Mucosa of descending colon (tissue), 3 donors: Measurements from ENCODE around the gene ATP9B. TPM values are rescaled to one million over a fixed set of nuclear protein-coding genes. Genes with fewer than 3 reads are reported as not detected.
"Not testable (repeated sequence)": the region's sequence is repeated elsewhere in the genome, so short reads cannot be mapped to it uniquely, and the experiment has no call there.

Source experiments
- ATAC-seq: fragments of 200-7000 bp; cut with Tn5 transposase; one replicate; pipeline ENCODE4 v1.9.1; 2020; ENCODE audit warnings: mild to moderate bottlenecking, moderate library complexity
- DNase-seq, 3 donors: peaks; one replicate each; pipeline ENCODE4 v3.0.0-alpha.2; 2020
- H3K36me3 ChIP-seq: fragments of 200-600 bp; one replicate; pipeline ENCODE4 v1.8.0; 2021; ENCODE audit warnings: low read depth, mild to moderate bottlenecking
- H3K4me1 ChIP-seq: fragments of 200-600 bp; one replicate; pipeline ENCODE4 v1.8.0; 2021; ENCODE audit warnings: low read depth, mild to moderate bottlenecking
- H3K4me3 ChIP-seq: fragments of 200-600 bp; one replicate; pipeline ENCODE4 v1.8.0; 2021; ENCODE audit warnings: mild to moderate bottlenecking
- H3K9me3 ChIP-seq: fragments of 200-600 bp; one replicate; pipeline ENCODE4 v1.8.0; 2021; ENCODE audit warnings: mild to moderate bottlenecking
- intact Hi-C, 2 donors: fragments of 100-400 bp; cut with DNase I in 1 of 2; cut with micrococcal nuclease in 1 of 2; formaldehyde crosslinking; loops; one replicate each; pipeline versions ENCODE4 v1.11.0 to v1.11.1; 2022; cut with DNase I, micrococcal nuclease
- total RNA-seq, 3 donors: library from RNA; stranded (reverse); fragmentation: NEBNext Ultra II Directional in 2 of 3; extraction: Animal tissue kit (Norgen Biotek cat#: 25700) in 2 of 3; gene quantifications; one replicate each; pipeline versions ENCODE4 v1.2.1 to v1.2.4, GENCODE V29; 2021 to 2023
- TF ChIP-seq, protein P1 (sequence below): fragments of 200-600 bp; IDR thresholded peaks from one replicate; pipeline ENCODE4 v1.8.0; 2022; ENCODE audit warnings: antibody characterized with exemption, mild to moderate bottlenecking
- donor health status: DM: no; HTN: no; CAD: no; lungs with moderate emphysema.
- donor health status: DM: no; HTN: no; CAD: no.
- donor health status: DM: no; HTN: yes; CAD: no.

The ATP9B gene
- total RNA-seq, 3 donors from 2014 or later = 25.8 to 37.1 (median 34.1) TPM

DNA sequence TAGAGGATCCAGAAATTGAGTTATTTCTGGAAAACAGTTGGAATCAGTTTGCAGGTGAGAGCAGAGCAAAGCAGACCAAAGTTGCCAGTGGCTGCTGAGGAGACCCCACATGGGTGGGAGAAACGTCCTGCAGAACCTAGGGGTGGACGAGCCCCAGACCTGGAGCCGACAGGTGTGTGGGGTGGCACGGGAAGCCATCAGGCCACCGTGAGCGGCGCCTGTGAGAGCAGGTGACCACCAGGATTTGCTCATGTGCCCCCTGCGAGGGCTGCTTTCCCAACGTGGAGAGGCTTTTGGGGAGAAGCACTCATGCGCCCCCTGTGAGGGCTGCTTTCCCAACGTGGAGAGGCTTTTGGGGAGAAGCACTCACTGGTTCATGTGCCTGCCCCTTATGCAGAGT is 209.7 kb downstream of the ATP9B start:
- Histone ChIP-seq H3K36me3 (no peaks in the 10 kb centered on the region), H3K4me1 (no peaks in the 10 kb centered on the region), H3K9me3 (no peaks in the 10 kb centered on the region), H3K4me3 (no peak overlapping the region)
- TF ChIP-seq, protein P1, sequence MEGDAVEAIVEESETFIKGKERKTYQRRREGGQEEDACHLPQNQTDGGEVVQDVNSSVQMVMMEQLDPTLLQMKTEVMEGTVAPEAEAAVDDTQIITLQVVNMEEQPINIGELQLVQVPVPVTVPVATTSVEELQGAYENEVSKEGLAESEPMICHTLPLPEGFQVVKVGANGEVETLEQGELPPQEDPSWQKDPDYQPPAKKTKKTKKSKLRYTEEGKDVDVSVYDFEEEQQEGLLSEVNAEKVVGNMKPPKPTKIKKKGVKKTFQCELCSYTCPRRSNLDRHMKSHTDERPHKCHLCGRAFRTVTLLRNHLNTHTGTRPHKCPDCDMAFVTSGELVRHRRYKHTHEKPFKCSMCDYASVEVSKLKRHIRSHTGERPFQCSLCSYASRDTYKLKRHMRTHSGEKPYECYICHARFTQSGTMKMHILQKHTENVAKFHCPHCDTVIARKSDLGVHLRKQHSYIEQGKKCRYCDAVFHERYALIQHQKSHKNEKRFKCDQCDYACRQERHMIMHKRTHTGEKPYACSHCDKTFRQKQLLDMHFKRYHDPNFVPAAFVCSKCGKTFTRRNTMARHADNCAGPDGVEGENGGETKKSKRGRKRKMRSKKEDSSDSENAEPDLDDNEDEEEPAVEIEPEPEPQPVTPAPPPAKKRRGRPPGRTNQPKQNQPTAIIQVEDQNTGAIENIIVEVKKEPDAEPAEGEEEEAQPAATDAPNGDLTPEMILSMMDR = no peak
- DNase-seq = no peak
- intact Hi-C loops = no loop called here
- no peak for ATAC-seq

DNA sequence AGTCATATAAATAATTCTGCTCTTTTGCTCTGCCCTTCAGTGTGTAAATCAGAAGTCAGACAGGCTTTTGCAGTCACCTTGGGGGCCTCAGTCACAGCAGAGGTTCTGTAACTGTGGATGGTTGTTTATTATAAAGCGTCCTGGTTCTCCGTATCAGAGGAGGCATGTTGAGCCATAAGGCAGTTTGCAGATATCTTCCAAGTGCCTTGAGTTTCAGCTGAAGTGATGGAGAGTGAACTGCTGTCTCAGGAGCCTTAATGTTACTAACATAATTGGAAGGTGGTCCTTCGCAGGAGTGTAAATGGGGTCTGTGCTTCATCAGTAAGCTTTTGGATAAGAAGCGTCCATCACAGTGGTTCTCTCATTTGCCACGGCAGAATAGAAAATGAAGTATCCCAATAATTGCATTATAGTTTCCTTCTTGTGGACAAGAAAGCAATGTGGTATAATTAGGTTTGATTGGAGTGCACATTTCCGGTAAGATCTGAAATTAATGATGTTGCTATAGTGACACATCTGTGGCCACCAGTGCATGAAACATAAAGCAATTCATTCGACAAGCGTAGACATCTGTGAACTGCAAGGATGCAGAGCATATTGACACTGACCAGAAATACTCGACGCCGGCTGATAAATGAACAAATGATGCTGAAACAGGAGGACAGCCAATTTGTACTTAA is 214.1 kb downstream of the ATP9B start:
- DNase-seq (no peak), ATAC-seq (no peak)
- Histone ChIP-seq H3K4me1 (no peaks in the 10 kb centered on the region), H3K9me3 (no peaks in the 10 kb centered on the region), H3K4me3 (no peak overlapping the region), H3K36me3 (no peaks in the 10 kb centered on the region)
- intact Hi-C loops = no loop called here
- TF ChIP-seq, protein P1 = no peak

DNA sequence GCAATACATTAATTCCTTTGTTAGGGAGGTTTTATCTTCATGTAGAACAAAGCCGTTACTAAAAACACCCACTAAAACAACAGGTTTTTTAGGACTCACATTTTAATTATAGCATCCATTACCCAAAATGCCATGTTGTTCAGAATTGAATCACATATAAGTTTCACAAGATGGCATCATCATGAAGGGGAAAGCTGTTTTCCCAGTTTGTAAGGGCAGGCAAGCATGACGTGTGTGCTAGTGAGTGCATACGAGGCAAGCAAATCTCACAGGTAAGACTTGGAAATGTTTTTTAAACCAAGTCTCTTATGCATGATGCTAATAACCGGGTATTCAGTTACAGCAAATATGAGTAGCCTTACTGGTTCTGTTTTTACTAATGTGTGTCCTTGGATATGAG is 214.7 kb downstream of the ATP9B start:
- DNase-seq (no peak), ATAC-seq (no peak)
- Histone ChIP-seq H3K4me1 (no peaks in the 10 kb centered on the region), H3K9me3 (no peaks in the 10 kb centered on the region), H3K36me3 (no peaks in the 10 kb centered on the region), H3K4me3 (no peak overlapping the region)
- TF ChIP-seq, protein P1 = no peak
- intact Hi-C loops = no loop called here

DNA sequence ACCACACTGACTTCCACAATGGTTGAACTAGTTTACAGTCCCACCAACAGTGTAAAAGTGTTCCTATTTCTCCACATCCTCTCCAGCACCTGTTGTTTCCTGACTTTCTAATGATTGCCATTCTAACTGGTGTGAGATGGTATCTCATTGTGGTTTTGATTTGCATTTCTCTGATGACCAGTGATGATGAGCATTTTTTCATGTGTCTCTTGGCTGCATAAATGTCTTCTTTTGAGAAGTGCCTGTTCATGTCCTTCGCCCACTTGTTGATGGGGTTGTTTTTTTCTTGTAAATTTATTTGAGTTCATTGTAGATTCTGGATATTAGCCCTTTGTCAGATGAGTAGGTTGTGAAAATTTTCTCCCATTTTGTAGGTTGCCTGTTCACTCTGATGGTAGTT is 216.0 kb downstream of the ATP9B start:
- H3K36me3 ChIP-seq, DNase-seq, H3K9me3 ChIP-seq, ATAC-seq, intact Hi-C loops, H3K4me1 ChIP-seq, H3K4me3 ChIP-seq: not testable (repeated sequence)

DNA sequence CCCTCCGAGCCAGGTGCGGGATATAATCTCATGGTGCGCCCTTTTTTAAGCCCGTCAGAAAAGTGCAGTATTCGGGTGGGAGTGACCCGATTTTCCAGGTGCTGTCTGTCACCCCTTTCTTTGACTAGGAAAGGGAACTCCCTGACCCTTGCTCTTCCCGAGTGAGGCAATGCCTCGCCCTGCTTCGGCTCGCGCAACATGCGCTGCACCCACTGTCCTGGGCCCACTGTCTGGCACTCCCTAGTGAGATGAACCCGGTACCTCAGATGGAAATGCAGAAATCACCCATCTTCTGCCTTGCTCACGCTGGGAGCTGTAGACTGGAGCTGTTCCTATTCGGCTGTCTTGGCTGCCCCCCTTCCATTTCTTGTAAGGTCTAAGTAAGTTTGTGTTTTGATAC is 221.2 kb downstream of the ATP9B start:
- H3K36me3 ChIP-seq, H3K4me3 ChIP-seq, intact Hi-C loops, DNase-seq, ATAC-seq, H3K4me1 ChIP-seq, H3K9me3 ChIP-seq: not testable (repeated sequence)

DNA sequence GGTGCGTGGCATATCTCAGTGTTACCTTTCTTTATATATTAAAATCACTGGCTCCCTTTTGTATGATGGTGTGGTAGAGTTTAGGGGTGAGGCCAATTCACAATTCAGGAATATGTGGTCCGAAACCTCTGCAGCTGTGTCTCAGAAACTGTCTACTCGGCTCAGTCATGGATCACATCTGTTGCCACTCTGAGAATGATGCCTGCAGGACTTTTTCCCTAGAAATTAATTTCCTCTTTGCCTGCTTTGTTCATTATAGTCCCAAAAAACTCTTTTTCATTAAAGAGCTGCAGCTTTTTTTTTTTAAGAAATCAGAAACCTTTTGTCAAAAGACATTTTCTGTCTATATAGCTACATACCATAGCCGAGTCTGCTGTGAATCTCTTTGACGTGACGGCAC is 221.7 kb downstream of the ATP9B start:
- no peak for DNase-seq
- Histone ChIP-seq H3K4me3 (no peak overlapping the region), H3K36me3 (no peaks in the 10 kb centered on the region), H3K9me3 (no peaks in the 10 kb centered on the region), H3K4me1 (no peaks in the 10 kb centered on the region)
- TF ChIP-seq, protein P1 = no peak
- intact Hi-C loops = no loop called here
- ATAC-seq = no peak

DNA sequence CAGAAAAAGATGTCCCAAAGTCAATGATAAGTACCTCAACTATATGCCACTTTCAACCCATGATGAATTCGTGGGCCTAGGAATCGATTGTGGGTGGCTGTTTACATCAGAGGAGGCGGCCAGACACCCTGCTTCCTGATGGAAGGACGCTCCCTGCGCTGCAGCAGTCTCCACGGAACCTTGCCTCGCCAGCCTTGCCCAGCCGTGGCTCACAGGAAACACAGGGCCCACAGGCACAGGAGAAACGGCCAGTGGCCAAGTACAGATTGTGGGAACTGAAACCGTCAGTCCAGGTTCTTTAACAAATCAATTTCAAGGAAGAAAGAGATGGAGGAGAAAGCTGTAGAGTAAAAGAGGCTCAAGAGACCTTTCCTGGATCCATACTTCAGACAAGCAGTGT is 225.0 kb downstream of the ATP9B start:
- DNase-seq = no peak
- TF ChIP-seq, protein P1 = no peak
- Histone ChIP-seq H3K36me3 (no peaks in the 10 kb centered on the region), H3K9me3 (no peaks in the 10 kb centered on the region), H3K4me1 (no peaks in the 10 kb centered on the region), H3K4me3 (no peak overlapping the region)
- intact Hi-C loops = no loop called here
- no peak for ATAC-seq
